ENCODE data around the gene HDAC9.

HDAC9 gene

DNA sequence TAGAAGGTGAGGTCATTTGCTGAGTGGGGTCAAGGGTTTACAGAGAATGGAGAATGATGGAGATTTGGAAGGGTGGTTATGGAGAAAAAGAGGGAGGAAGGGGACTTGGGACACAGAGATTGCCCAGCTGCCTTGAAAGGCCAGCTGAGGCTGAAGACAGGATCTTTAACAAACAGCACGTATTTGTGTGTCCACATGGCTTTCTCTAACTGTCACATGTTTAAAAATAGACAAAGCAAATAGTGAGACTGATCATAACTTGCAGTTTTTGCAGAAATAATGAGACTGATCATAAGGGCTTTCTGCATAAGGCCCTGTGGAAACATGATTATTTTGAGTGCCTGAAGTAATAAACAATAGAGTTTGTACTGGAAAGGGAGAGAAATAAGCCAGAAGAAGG is 212.7 kb downstream of the HDAC9 start:
- TF ChIP-seq FOXP2 (optimal IDR thresholded peaks at IDR 0.05; ENCODE audit: borderline replicate concordance, extremely low read depth, extremely low read length, insufficient read depth) (no peak), TAF1 (IDR thresholded peaks at IDR 0.05; ENCODE audit: borderline replicate concordance, insufficient read depth, low read length) (no peak), POLR2AphosphoS5 (IDR thresholded peaks at IDR 0.05; ENCODE audit: low read depth, low read length) (no peak), SIN3A (IDR thresholded peaks at IDR 0.05; ENCODE audit: borderline replicate concordance, insufficient read depth, low read length) (no peak)
- TF ChIP-seq, protein P1, sequence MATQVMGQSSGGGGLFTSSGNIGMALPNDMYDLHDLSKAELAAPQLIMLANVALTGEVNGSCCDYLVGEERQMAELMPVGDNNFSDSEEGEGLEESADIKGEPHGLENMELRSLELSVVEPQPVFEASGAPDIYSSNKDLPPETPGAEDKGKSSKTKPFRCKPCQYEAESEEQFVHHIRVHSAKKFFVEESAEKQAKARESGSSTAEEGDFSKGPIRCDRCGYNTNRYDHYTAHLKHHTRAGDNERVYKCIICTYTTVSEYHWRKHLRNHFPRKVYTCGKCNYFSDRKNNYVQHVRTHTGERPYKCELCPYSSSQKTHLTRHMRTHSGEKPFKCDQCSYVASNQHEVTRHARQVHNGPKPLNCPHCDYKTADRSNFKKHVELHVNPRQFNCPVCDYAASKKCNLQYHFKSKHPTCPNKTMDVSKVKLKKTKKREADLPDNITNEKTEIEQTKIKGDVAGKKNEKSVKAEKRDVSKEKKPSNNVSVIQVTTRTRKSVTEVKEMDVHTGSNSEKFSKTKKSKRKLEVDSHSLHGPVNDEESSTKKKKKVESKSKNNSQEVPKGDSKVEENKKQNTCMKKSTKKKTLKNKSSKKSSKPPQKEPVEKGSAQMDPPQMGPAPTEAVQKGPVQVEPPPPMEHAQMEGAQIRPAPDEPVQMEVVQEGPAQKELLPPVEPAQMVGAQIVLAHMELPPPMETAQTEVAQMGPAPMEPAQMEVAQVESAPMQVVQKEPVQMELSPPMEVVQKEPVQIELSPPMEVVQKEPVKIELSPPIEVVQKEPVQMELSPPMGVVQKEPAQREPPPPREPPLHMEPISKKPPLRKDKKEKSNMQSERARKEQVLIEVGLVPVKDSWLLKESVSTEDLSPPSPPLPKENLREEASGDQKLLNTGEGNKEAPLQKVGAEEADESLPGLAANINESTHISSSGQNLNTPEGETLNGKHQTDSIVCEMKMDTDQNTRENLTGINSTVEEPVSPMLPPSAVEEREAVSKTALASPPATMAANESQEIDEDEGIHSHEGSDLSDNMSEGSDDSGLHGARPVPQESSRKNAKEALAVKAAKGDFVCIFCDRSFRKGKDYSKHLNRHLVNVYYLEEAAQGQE (IDR thresholded peaks at IDR 0.05; ENCODE audit: insufficient read depth in 1 of 2, low read depth in 2 of 2, low read length in 2 of 2), result no peak

DNA sequence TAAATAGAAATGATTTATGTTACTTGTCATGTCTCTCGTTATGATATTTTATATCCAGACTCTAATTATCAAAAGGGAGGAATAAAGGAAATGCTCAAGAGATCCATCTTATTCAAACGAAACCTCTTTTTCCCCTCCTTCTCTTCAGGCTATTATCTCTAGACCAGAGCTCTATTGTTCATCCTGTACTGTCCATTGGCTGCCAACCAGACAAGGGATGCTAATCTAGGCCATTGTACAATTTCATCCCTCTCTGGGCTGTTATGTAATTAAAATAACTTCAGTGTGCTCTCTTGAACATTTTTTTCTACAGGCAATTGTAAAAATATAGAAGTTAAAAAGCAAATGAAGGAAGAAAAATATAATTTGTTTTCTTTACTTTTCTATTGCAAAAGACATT is 220.4 kb downstream of the HDAC9 start:
- TF ChIP-seq, protein P1 (IDR thresholded peaks at IDR 0.05; ENCODE audit: insufficient read depth in 1 of 2, low read depth in 2 of 2, low read length in 2 of 2), result no peak
- TF ChIP-seq FOXP2 (optimal IDR thresholded peaks at IDR 0.05; ENCODE audit: borderline replicate concordance, extremely low read depth, extremely low read length, insufficient read depth) (no peak), TAF1 (IDR thresholded peaks at IDR 0.05; ENCODE audit: borderline replicate concordance, insufficient read depth, low read length) (no peak), SIN3A (IDR thresholded peaks at IDR 0.05; ENCODE audit: borderline replicate concordance, insufficient read depth, low read length) (no peak), POLR2AphosphoS5 (IDR thresholded peaks at IDR 0.05; ENCODE audit: low read depth, low read length) (no peak)

DNA sequence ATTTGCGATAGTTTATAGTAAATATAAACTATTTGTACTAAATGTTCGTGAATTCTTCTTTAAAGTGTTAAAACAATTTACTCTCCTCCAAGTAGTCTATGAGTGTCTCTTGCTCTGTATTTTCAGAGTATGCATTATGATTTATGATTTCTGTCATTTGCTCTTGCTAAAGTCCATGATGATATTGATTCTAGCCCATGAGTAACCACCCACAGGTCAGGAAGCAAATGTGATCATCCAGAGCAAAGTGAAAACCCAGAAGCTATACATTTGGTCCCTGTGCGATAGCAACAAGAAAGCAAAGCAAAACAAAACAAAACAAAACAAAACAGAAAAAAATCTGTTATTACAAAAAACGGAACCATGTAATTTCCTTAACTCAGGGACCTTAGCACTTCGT is 225.9 kb downstream of the HDAC9 start:
- TF ChIP-seq TAF1 (IDR thresholded peaks at IDR 0.05; ENCODE audit: borderline replicate concordance, insufficient read depth, low read length), result no peak
- TF ChIP-seq SIN3A (IDR thresholded peaks at IDR 0.05; ENCODE audit: borderline replicate concordance, insufficient read depth, low read length), result no peak
- TF ChIP-seq, protein P1 (IDR thresholded peaks at IDR 0.05; ENCODE audit: insufficient read depth in 1 of 2, low read depth in 2 of 2, low read length in 2 of 2), result no peak
- TF ChIP-seq POLR2AphosphoS5 (IDR thresholded peaks at IDR 0.05; ENCODE audit: low read depth, low read length), result no peak
- no peak for TF ChIP-seq FOXP2 (optimal IDR thresholded peaks at IDR 0.05; ENCODE audit: borderline replicate concordance, extremely low read depth, extremely low read length, insufficient read depth)

DNA sequence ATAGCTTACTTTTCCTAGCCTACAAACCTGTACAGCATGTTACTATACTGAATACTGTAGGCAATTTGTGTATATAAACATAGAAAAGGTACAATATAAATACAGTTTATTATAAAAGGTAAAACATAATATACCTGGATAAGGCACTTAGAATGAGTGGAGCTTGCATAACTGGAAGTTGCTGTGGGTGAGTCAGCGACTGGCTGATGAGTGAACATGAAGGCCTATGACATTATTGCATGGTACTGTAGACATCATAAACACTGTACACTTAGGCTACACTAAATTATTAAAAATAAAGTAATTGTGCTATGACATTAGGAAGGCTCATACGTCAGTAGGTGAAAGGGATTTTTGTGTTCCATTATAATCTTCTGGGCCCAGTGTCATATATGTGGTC is 228.8 kb downstream of the HDAC9 start:
- TF ChIP-seq TAF1 (IDR thresholded peaks at IDR 0.05; ENCODE audit: borderline replicate concordance, insufficient read depth, low read length) (no peak), SIN3A (IDR thresholded peaks at IDR 0.05; ENCODE audit: borderline replicate concordance, insufficient read depth, low read length) (no peak), POLR2AphosphoS5 (IDR thresholded peaks at IDR 0.05; ENCODE audit: low read depth, low read length) (no peak), FOXP2 (optimal IDR thresholded peaks at IDR 0.05; ENCODE audit: borderline replicate concordance, extremely low read depth, extremely low read length, insufficient read depth) (no peak)
- TF ChIP-seq, protein P1 (IDR thresholded peaks at IDR 0.05; ENCODE audit: insufficient read depth in 1 of 2, low read depth in 2 of 2, low read length in 2 of 2), result no peak

Data from PFSK-1 (cell line).